NT2/D1 (cell line): ENCODE measurements around the gene FGFBP3.

Experiments used
- DNase-seq: peaks from one replicate; pipeline ENCODE4 v3.0.0-alpha.2; 2011; ENCODE audit warnings: low read depth, low spot score
- H3K27me3 ChIP-seq: 2 replicates; pipeline ENCODE4 v1.6.0; 2011; ENCODE audit warnings: mild to moderate bottlenecking; ENCODE audit not compliant: insufficient read length, insufficient read depth
- H3K36me3 ChIP-seq: 2 replicates; pipeline ENCODE4 v1.6.1; 2011; ENCODE audit warnings: mild to moderate bottlenecking, low read length, mixed read lengths; ENCODE audit not compliant: insufficient read depth, insufficient read length
- H3K4me1 ChIP-seq: 2 replicates; pipeline ENCODE4 v1.5.1; 2011; ENCODE audit not compliant: insufficient read depth, insufficient read length
- H3K4me3 ChIP-seq: 2 replicates; pipeline ENCODE4 v1.5.1; 2011; ENCODE audit warnings: low read depth; ENCODE audit not compliant: insufficient read length
- H3K9ac ChIP-seq: 2 replicates; pipeline ENCODE4 v1.6.0; 2011; ENCODE audit warnings: low read depth; ENCODE audit not compliant: insufficient read length
- H3K9me3 ChIP-seq: 2 replicates; pipeline ENCODE4 v1.5.1; 2011; ENCODE audit warnings: mild to moderate bottlenecking, low read length; ENCODE audit not compliant: insufficient read depth
- SUZ12 ChIP-seq: IDR thresholded peaks from 2 replicates; pipeline ENCODE4 v1.6.1; 2011; ENCODE audit not compliant: insufficient read length, insufficient read depth; ENCODE audit errors: extremely low read depth
- YY1 ChIP-seq: IDR thresholded peaks from 2 replicates; pipeline ENCODE4 v1.6.1; 2011; ENCODE audit not compliant: insufficient read length, insufficient read depth
- ZNF274 ChIP-seq: IDR thresholded peaks from 2 replicates; pipeline ENCODE4 v1.6.1; 2011; ENCODE audit warnings: mild to moderate bottlenecking, low read depth, low read length

The FGFBP3 gene

GRCh38 chr10:91864744-91865143, 44.5 kb downstream of the FGFBP3 start:
- no peaks in the 10 kb centered on the region for H3K9me3 ChIP-seq
- no peaks in the 10 kb centered on the region for H3K4me1 ChIP-seq
- no peaks in the 10 kb centered on the region for H3K27me3 ChIP-seq
- DNase-seq = no peak
- H3K9ac ChIP-seq = no peak overlapping the region
- H3K36me3 ChIP-seq = peaks cover 44% of the 10 kb centered on the region
- TF ChIP-seq YY1 (no peak), SUZ12 (no peak)
- H3K4me3 ChIP-seq = no peak overlapping the region

- no peak for DNase-seq
- H3K36me3 ChIP-seq = peaks cover 49% of the 10 kb centered on the region
- H3K27me3 ChIP-seq = no peaks in the 10 kb centered on the region
- no peaks in the 10 kb centered on the region for H3K9me3 ChIP-seq
- H3K4me3 ChIP-seq = no peak overlapping the region
- no peak overlapping the region for H3K9ac ChIP-seq
- TF ChIP-seq SUZ12 (no peak), ZNF274 (no peak), YY1 (no peak)
- H3K4me1 ChIP-seq = no peaks in the 10 kb centered on the region
Measured at GRCh38 chr10:91864099-91864498, 45.2 kb downstream of the FGFBP3 start.

GRCh38 chr10:91860885-91861284, 48.4 kb downstream of the FGFBP3 start:
- Histone ChIP-seq H3K27me3 (no peaks in the 10 kb centered on the region), H3K4me3 (no peak overlapping the region), H3K4me1 (no peaks in the 10 kb centered on the region), H3K36me3 (peaks cover 59% of the 10 kb centered on the region), H3K9ac (no peak overlapping the region), H3K9me3 (no peaks in the 10 kb centered on the region)
- no peak for TF ChIP-seq ZNF274
- DNase-seq = no peak

- H3K36me3 ChIP-seq = peaks cover 57% of the 10 kb centered on the region
- no peaks in the 10 kb centered on the region for H3K9me3 ChIP-seq
- DNase-seq = no peak
- no peak overlapping the region for H3K9ac ChIP-seq
- TF ChIP-seq ZNF274 = no peak
- H3K27me3 ChIP-seq = no peaks in the 10 kb centered on the region
- no peak overlapping the region for H3K4me3 ChIP-seq
- H3K4me1 ChIP-seq = no peaks in the 10 kb centered on the region
Measured at GRCh38 chr10:91856637-91857036, 52.6 kb downstream of the FGFBP3 start.
